ENCODE measurements around the gene RGS9. TPM values are rescaled to one million over a fixed set of nuclear protein-coding genes. Genes with fewer than 3 reads are reported as not detected.

RGS9 gene
- total and polyA plus RNA-seq, 10 of the 15 experiments (the other 5 are each of a cell fraction or from before 2014, with no cell fraction given), result 1.1 to 10.6 (median 5.6) TPM

GRCh38 chr17:65175952-65176351 lies 38.8 kb downstream of the RGS9 start:
- no peak overlapping the region for H3K4me2 ChIP-seq (ENCODE audit: control insufficient read depth, insufficient read depth)
- DNase-seq (ENCODE audit: low read depth, low spot score) (no peak), FAIRE-seq (no peak), ATAC-seq (no peak)
- no peaks in the 10 kb centered on the region for H3K9me3 ChIP-seq (replicated peaks; ENCODE audit: control insufficient read depth, insufficient read depth, low read length)
- no peaks in the 10 kb centered on the region for H3K36me3 ChIP-seq (ENCODE audit: control insufficient read depth in 2 of 2, insufficient read depth in 2 of 2, low read length in 1 of 2)
- POLR2A ChIA-PET, result interaction anchor here (1.1 kb wide), 1 partner anchor 21 kb away, joined by 3 read pairs; no protein-coding TSS in a partner anchor
- intact Hi-C loops (cut with micrococcal nuclease; ENCODE audit: unreplicated experiment), result no loop called here
- SMC1A ChIA-PET (ENCODE audit: uncharacterized antibody, unreplicated experiment), result interaction anchor here (0.9 to 1.1 kb wide), 3 partner anchors 18 to 204 kb away, joined by 3 to 4 read pairs (median 4); no protein-coding TSS in a partner anchor
- no peak overlapping the region for H3K27ac ChIP-seq (ENCODE audit: control insufficient read depth, insufficient read depth)
- BruUV-seq (replicated peaks), result no TSS peak
- peak; percentile 42; the same call in 1 of the 2 replicates for TF ChIP-seq SPI1 (IDR thresholded peaks at IDR 0.05; ENCODE audit: borderline replicate concordance, insufficient read depth, low read depth, low read length)
- TF ChIP-seq SIN3A (IDR thresholded peaks at IDR 0.05; ENCODE audit: low read depth, low read length), result no peak
- no peak overlapping the region for H2AFZ ChIP-seq (ENCODE audit: control insufficient read depth, low read depth, low read length)
- no peaks in the 10 kb centered on the region for H3K79me2 ChIP-seq (ENCODE audit: control insufficient read depth, insufficient read depth, low read length)
- RAD21 ChIA-PET (ENCODE audit: unreplicated experiment), result no interaction called here
- in situ Hi-C loops (cut with MboI), result no loop called here
- no peak overlapping the region for H3K4me3 ChIP-seq
- CTCF ChIA-PET, result interaction anchor here (1.0 to 1.1 kb wide), 2 partner anchors 21 to 32 kb away, joined by 3 read pairs; no protein-coding TSS in a partner anchor
- no peaks in the 10 kb centered on the region for H4K20me1 ChIP-seq (ENCODE audit: control insufficient read depth, insufficient read depth)
- no peaks in the 10 kb centered on the region for H3K27me3 ChIP-seq (replicated peaks in 1 of 2; ENCODE audit: control insufficient read depth in 2 of 2, insufficient read depth in 2 of 2, low read length in 1 of 2)
- no peak overlapping the region for H3K9ac ChIP-seq (ENCODE audit: control insufficient read depth, insufficient read depth, low read length)
- peaks cover 51% of the 10 kb centered on the region for H3K4me1 ChIP-seq (ENCODE audit: control insufficient read depth, insufficient read depth, low read length)

- no peak for ATAC-seq
- ChIA-PET SMC1A (ENCODE audit: uncharacterized antibody, unreplicated experiment) (interaction anchor here (0.9 to 3.1 kb wide), 2 partner anchors 17 to 20 kb away, joined by 3 to 19 read pairs; no protein-coding TSS in a partner anchor), POLR2A (no interaction called here), CTCF (interaction anchor here (1.1 kb wide), 1 partner anchor 31 kb away, joined by 3 read pairs; no protein-coding TSS in a partner anchor), RAD21 (ENCODE audit: unreplicated experiment) (no interaction called here)
- no peaks in the 10 kb centered on the region for H3K27me3 ChIP-seq (replicated peaks in 1 of 2; ENCODE audit: control insufficient read depth in 2 of 2, insufficient read depth in 2 of 2, low read length in 1 of 2)
- no TSS peak for BruUV-seq (replicated peaks)
- H3K4me2 ChIP-seq (ENCODE audit: control insufficient read depth, insufficient read depth), result no peak overlapping the region
- H3K9ac ChIP-seq (ENCODE audit: control insufficient read depth, insufficient read depth, low read length), result no peak overlapping the region
- H3K4me1 ChIP-seq (ENCODE audit: control insufficient read depth, insufficient read depth, low read length), result peaks cover 59% of the 10 kb centered on the region
- WGBS (ENCODE audit: insufficient coverage, insufficient replicate concordance, low lambda C conversion rate, missing lambda C conversion rate), result 97% methylated on average over 5 of the region's 5 CpGs
- no peaks in the 10 kb centered on the region for H3K79me2 ChIP-seq (ENCODE audit: control insufficient read depth, insufficient read depth, low read length)
- H3K4me3 ChIP-seq, result no peak overlapping the region
- no peaks in the 10 kb centered on the region for H3K9me3 ChIP-seq (replicated peaks; ENCODE audit: control insufficient read depth, insufficient read depth, low read length)
- H3K27ac ChIP-seq (ENCODE audit: control insufficient read depth, insufficient read depth), result no peak overlapping the region
- no peak for DNase-seq (ENCODE audit: low read depth, low spot score)
- no peaks in the 10 kb centered on the region for H3K36me3 ChIP-seq (ENCODE audit: control insufficient read depth in 2 of 2, insufficient read depth in 2 of 2, low read length in 1 of 2)
- H4K20me1 ChIP-seq (ENCODE audit: control insufficient read depth, insufficient read depth), result no peaks in the 10 kb centered on the region
- FAIRE-seq, result no peak
- no peak overlapping the region for H2AFZ ChIP-seq (ENCODE audit: control insufficient read depth, low read depth, low read length)
- intact Hi-C loops (cut with micrococcal nuclease; ENCODE audit: unreplicated experiment), result no loop called here
- in situ Hi-C loops (cut with MboI), result no loop called here
- TF ChIP-seq PML (IDR thresholded peaks at IDR 0.05; ENCODE audit: low read length) (no peak), NFIC (IDR thresholded peaks at IDR 0.05; ENCODE audit: low read depth, low read length) (no peak), IKZF2 (IDR thresholded peaks at IDR 0.05) (no peak), ZSCAN29 (IDR thresholded peaks at IDR 0.05) (no peak), JUND (IDR thresholded peaks at IDR 0.05; ENCODE audit: low read depth, low read length) (no peak), ZNF217 (IDR thresholded peaks at IDR 0.05) (no peak), ZNF622 (IDR thresholded peaks at IDR 0.05) (no peak), ZBTB4 (CRISPR knock-in tag; IDR thresholded peaks at IDR 0.05) (no peak), SP1 (IDR thresholded peaks at IDR 0.05; ENCODE audit: low read depth, low read length) (no peak)
- TF ChIP-seq, protein P1, sequence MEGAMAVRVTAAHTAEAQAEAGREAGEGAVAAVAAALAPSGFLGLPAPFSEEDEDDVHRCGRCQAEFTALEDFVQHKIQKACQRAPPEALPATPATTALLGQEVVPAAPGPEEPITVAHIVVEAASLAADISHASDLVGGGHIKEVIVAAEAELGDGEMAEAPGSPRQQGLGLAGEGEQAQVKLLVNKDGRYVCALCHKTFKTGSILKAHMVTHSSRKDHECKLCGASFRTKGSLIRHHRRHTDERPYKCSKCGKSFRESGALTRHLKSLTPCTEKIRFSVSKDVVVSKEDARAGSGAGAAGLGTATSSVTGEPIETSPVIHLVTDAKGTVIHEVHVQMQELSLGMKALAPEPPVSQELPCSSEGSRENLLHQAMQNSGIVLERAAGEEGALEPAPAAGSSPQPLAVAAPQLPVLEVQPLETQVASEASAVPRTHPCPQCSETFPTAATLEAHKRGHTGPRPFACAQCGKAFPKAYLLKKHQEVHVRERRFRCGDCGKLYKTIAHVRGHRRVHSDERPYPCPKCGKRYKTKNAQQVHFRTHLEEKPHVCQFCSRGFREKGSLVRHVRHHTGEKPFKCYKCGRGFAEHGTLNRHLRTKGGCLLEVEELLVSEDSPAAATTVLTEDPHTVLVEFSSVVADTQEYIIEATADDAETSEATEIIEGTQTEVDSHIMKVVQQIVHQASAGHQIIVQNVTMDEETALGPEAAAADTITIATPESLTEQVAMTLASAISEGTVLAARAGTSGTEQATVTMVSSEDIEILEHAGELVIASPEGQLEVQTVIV (IDR thresholded peaks at IDR 0.05; ENCODE audit: borderline replicate concordance, partially characterized antibody), result no peak
These were observed 39.7 kb downstream of the RGS9 start for GRCh38 chr17:65176646-65177409.

Data from GM12878 (cell line).